HepG2 (cell line): Measurements from ENCODE around the gene TP73. TPM values are rescaled to one million over a fixed set of nuclear protein-coding genes. Genes with fewer than 3 reads are reported as not detected.
A peak's percentile ranks its signal among the peaks of the same experiment; 100 is the strongest.

ENCODE experiments used
- ATAC-seq: fragments of 200-7000 bp; cut with Tn5 transposase; 3 replicates; pipeline ENCODE4 v1.9.1; 2020; ENCODE audit warnings: mild to moderate bottlenecking, moderate library complexity
- BruUV-seq: library from RNA; stranded (reverse); fragments of 400-500 nt; replicated peaks from 2 replicates; lab custom pipeline; 2021; lab: Mats Ljungman, UMichigan
- CTCF ChIA-PET: fragments of 300-600 bp; formaldehyde crosslinking; extraction: SDS; loops from one replicate; lab custom pipeline; 2021; ENCODE audit warnings: low total read pairs, inconsistent platforms, low intra/inter-chr PET ratio; lab: Yijun Ruan, JAX
- POLR2A ChIA-PET: fragments of 350-600 bp; sonication (Branson Sonifier 250); formaldehyde crosslinking; loops from one replicate; lab custom pipeline; 2020; ENCODE audit warnings: antibody characterized with exemption, inconsistent platforms; lab: Yijun Ruan, JAX
- DNase-seq: peaks from one replicate; pipeline ENCODE4 v3.0.0-alpha.2; 2015; ENCODE audit warnings: low spot score
- FAIRE-seq: peaks from 3 replicates; lab custom pipeline; 2011; peaks lifted over from hg19 to GRCh38; lab: Jason Lieb, UNC
- H2AFZ ChIP-seq: one replicate; pipeline ENCODE4 v1.6.1; 2011; ENCODE audit warnings: low read length, inconsistent platforms
- H3K27ac ChIP-seq: fragments of 300-600 bp; 3 replicates; pipeline ENCODE4 v1.8.0; 2011; ENCODE audit warnings: mixed run types, mild to moderate bottlenecking, mixed read lengths, low read length, inconsistent platforms; ENCODE audit not compliant: insufficient read depth; ENCODE audit errors: extremely low read length
- H3K27me3 ChIP-seq, 2 experiments: fragments of 200-600 bp in 1 of 2; 2 replicates in 1 of 2; 3 replicates in 1 of 2; pipeline versions ENCODE4 v1.6.0 to v1.8.0; 2011; ENCODE audit warnings: low read length in 2 of 2, mild to moderate bottlenecking in 2 of 2, moderate library complexity in 2 of 2, inconsistent platforms in 1 of 2; ENCODE audit not compliant: insufficient read depth in 2 of 2, control insufficient read depth in 1 of 2
- H3K36me3 ChIP-seq, 2 experiments: fragments of 200-600 bp in 1 of 2; replicated peaks in 1 of 2; 2 replicates in 1 of 2; 3 replicates in 1 of 2; pipeline versions ENCODE4 v1.5.1 to v1.8.0; 2011; ENCODE audit warnings: low read length in 2 of 2, inconsistent platforms in 1 of 2; ENCODE audit not compliant: insufficient read depth in 2 of 2, control insufficient read depth in 1 of 2
- H3K4me1 ChIP-seq: 2 replicates; pipeline ENCODE4 v1.5.1; 2012; ENCODE audit warnings: low read length, inconsistent platforms; ENCODE audit not compliant: insufficient read depth
- H3K4me2 ChIP-seq: 2 replicates; pipeline ENCODE4 v1.6.0; 2011; ENCODE audit warnings: low read depth, low read length, inconsistent platforms
- H3K4me3 ChIP-seq, 3 experiments: fragments of 200-600 bp in 1 of 3; sonication (generic), shearing (Covaris generic) in 1 of 3; replicated peaks in 1 of 3; 2 replicates each; pipeline ENCODE4 v1.5.1; 2011 to 2016; ENCODE audit warnings: low read length in 3 of 3, inconsistent platforms in 2 of 3, low read depth in 2 of 3, mild to moderate bottlenecking in 2 of 3, control low read depth in 1 of 3, mixed read lengths in 1 of 3; ENCODE audit not compliant: insufficient read depth in 1 of 3
- H3K79me2 ChIP-seq: one replicate; pipeline ENCODE4 v1.6.1; 2011; ENCODE audit warnings: low read length, inconsistent platforms; ENCODE audit not compliant: insufficient read depth
- H3K9ac ChIP-seq: 2 replicates; pipeline ENCODE4 v1.6.0; 2011; ENCODE audit warnings: mild to moderate bottlenecking, low read depth, low read length, inconsistent platforms; ENCODE audit not compliant: insufficient read depth
- H3K9me3 ChIP-seq: 2 replicates; pipeline ENCODE4 v1.5.1; 2012; ENCODE audit warnings: mild to moderate bottlenecking, low read length
- H4K20me1 ChIP-seq: 2 replicates; pipeline ENCODE4 v1.6.0; 2011; ENCODE audit warnings: inconsistent platforms, mild to moderate bottlenecking, low read length, moderate library complexity; ENCODE audit not compliant: insufficient read depth
- CHCHD3 ChIP-seq: sonication (generic); formaldehyde crosslinking; IDR thresholded peaks from 2 replicates; pipeline ENCODE4 v1.8.0; 2022; ENCODE audit warnings: mild to moderate bottlenecking, missing genetic modification reagents, moderate library complexity
- HHEX ChIP-seq: IDR thresholded peaks from 2 replicates; pipeline ENCODE4 v1.6.1; 2016; ENCODE audit warnings: control low read depth
- HNF1A ChIP-seq, 2 experiments: sonication (generic) in 1 of 2; formaldehyde crosslinking in 1 of 2; IDR thresholded peaks; 2 replicates each; pipeline versions ENCODE4 v1.4.0 to v1.6.1; 2016 to 2020; ENCODE audit warnings: borderline replicate concordance in 1 of 2, low read depth in 1 of 2, mild to moderate bottlenecking in 1 of 2, missing genetic modification reagents in 1 of 2
- ISL2 ChIP-seq: sonication (generic); formaldehyde crosslinking; IDR thresholded peaks from 2 replicates; pipeline ENCODE4 v1.5.0; 2020; ENCODE audit warnings: missing genetic modification reagents
- JUNB ChIP-seq: sonication (generic); formaldehyde crosslinking; IDR thresholded peaks from 2 replicates; pipeline ENCODE4 v1.8.0; 2022; ENCODE audit warnings: missing genetic modification reagents, mild to moderate bottlenecking, borderline replicate concordance
- MIER2 ChIP-seq: IDR thresholded peaks from 2 replicates; pipeline ENCODE4 v1.6.1; 2016; ENCODE audit warnings: missing biosample characterization, missing genetic modification reagents
- PITX1 ChIP-seq: sonication (generic); formaldehyde crosslinking; IDR thresholded peaks from 2 replicates; pipeline ENCODE4 v1.5.1; 2020; ENCODE audit warnings: mild to moderate bottlenecking, missing genetic modification reagents
- TFDP2 ChIP-seq: sonication (generic); formaldehyde crosslinking; IDR thresholded peaks from 2 replicates; pipeline ENCODE4 v1.4.0; 2020; ENCODE audit warnings: missing genetic modification reagents
- TMF1 ChIP-seq: sonication (generic); formaldehyde crosslinking; IDR thresholded peaks from 2 replicates; pipeline ENCODE4 v1.8.1; 2022; ENCODE audit warnings: low read depth, missing genetic modification reagents
- ZNF230 ChIP-seq: sonication (generic); formaldehyde crosslinking; IDR thresholded peaks from 2 replicates; pipeline ENCODE4 v1.4.0; 2020; ENCODE audit warnings: mild to moderate bottlenecking, missing genetic modification reagents
- ZNF510 ChIP-seq: sonication (generic); formaldehyde crosslinking; IDR thresholded peaks from 2 replicates; pipeline ENCODE4 v1.4.0; 2020; ENCODE audit warnings: low read depth, mild to moderate bottlenecking, missing genetic modification reagents
- ZNF562 ChIP-seq: sonication (generic); formaldehyde crosslinking; IDR thresholded peaks from 2 replicates; pipeline ENCODE4 v1.8.0; 2022; ENCODE audit warnings: missing genetic modification reagents, borderline replicate concordance
- ZNF776 ChIP-seq: sonication (generic); formaldehyde crosslinking; IDR thresholded peaks from 2 replicates; pipeline ENCODE4 v1.4.0; 2020; ENCODE audit warnings: mild to moderate bottlenecking, missing genetic modification reagents
- WGBS: methylation state at CpG from one replicate; pipeline ENCODE4 v1.1.6; 2017; ENCODE audit warnings: low lambda C conversion rate; 5-methylcytosine and 5-hydroxymethylcytosine counted together
- in situ Hi-C: cut with HindIII; loops from 2 replicates; pipeline ENCODE4 v1.10.0; 2017; ENCODE audit warnings: low pct_unique_long_range_greater_than_20kb; ENCODE audit not compliant: extremely low pct_ligation_motif_present
- intact Hi-C: fragments of 100-400 bp; cut with micrococcal nuclease; formaldehyde crosslinking; loops from one replicate; pipeline ENCODE4 v1.10.0; 2022; ENCODE audit not compliant: unreplicated experiment
- polyA plus RNA-seq, 8 experiments: library from polyadenylated mRNA; depleted of rRNA in 3 of 8; stranded (reverse) in 7 of 8; unstranded in 1 of 8; fragments of >200 nt; fragmentation: Illumina TruSeq in 4 of 8; extraction: Trizol in 4 of 8; gene quantifications; 2 replicates each; pipeline versions ENCODE4 v1.2.1 to v1.2.3, GENCODE V29; 2011 to 2016; ENCODE audit warnings: low read depth in 4 of 8, missing spikeins in 1 of 8, mixed read lengths in 1 of 8; ENCODE audit not compliant: insufficient read depth in 1 of 8
- total RNA-seq, 5 experiments: library from RNA; depleted of rRNA; stranded (reverse); fragments of >200 nt; fragmentation: Illumina TruSeq; extraction: Trizol; gene quantifications; 2 replicates each; pipeline ENCODE4 v1.2.3, GENCODE V29; 2016; ENCODE audit warnings: low read depth in 1 of 5
- TF ChIP-seq, protein P1 (sequence below): sonication (generic); formaldehyde crosslinking; conservative IDR thresholded peaks from 2 replicates; pipeline ENCODE4 v1.4.0; 2020; ENCODE audit warnings: missing genetic modification reagents

Gene TP73
- total and polyA plus RNA-seq, 2 of the 13 experiments (the other 11 are each of a cell fraction or from before 2014, with no cell fraction given), result 0.49 to 1.1 TPM

DNA sequence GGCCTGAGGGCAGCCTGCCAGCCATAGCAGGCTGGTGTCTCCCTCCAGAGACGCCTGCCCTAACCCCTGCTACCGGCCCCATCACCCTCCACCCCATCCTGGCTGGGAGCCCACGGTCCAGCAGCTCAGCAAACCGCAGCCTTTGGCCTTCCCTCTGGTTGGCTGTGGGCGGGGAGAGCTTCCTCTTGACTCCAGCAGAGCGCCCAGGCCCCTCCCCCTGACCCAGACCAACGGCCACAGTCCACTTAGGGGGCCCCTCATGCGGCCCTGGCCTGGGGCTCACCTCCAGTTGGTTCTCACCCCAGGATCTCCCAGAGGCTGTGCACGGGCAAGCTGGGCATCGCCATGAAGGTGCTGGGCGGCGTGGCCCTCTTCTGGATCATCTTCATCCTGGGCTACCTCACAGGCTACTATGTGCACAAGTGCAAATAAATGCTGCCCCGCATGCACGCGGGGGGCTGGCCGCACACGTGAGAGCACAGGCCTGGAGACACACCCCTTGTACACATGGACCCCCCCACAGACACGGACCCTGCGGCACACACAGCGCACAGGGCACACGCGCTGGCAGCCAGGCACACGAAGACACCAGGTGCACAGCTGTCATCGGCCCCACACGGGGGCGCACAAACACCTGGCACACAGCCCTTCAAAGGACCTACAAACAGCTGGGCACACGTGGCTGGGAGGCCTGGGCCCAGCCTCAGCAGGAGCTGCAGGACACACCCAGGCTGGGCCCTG lies 123.3 kb downstream of the TP73 start:
- intact Hi-C loops (loop anchor here (1.0 to 10.0 kb wide), 2 partner anchors 21 to 129 kb away; partner anchors contain the start of genes C1orf174 and LRRC47), in situ Hi-C loops (no loop called here)
- CTCF ChIA-PET, result interaction anchor here (0.8 kb wide), 1 partner anchor 10 kb away, joined by 3 read pairs; no protein-coding TSS in a partner anchor
- Histone ChIP-seq H3K9ac (peak overlapping the region; percentile 66), H3K4me1 (peaks cover 54% of the 10 kb centered on the region), H4K20me1 (no peaks in the 10 kb centered on the region), H3K36me3 (peaks cover 3 to 8% of the 10 kb centered on the region in 2 experiments; a peak in 3 of 5 replicates), H3K9me3 (no peaks in the 10 kb centered on the region), H3K4me3 (peak overlapping the region in 2 of 3 experiments; percentile 89 to 90; a peak in 5 of 6 replicates), H3K4me2 (peak overlapping the region; percentile 93), H3K27ac (peak overlapping the region; percentile 86), H3K79me2 (peaks cover 18% of the 10 kb centered on the region), H2AFZ (no peak overlapping the region), H3K27me3 (no peaks in the 10 kb centered on the region)
- peak; percentile 62 for ATAC-seq
- BruUV-seq, result no TSS peak
- FAIRE-seq, result peak; percentile 67
- POLR2A ChIA-PET, result interaction anchor here (0.7 to 1.6 kb wide), 14 partner anchors 9 to 319 kb away, joined by 3 to 20 read pairs (median 3); partner anchors contain the start of genes CCDC27, CEP104, DFFB and LRRC47
- no CpG with 5 or more reads among the region's 27 CpGs for WGBS
- DNase-seq, result peak; percentile 94
- TF ChIP-seq HHEX (CRISPR knock-in tag), result no peak
- TF ChIP-seq ZNF776 (CRISPR knock-in tag), result peak; percentile 67; the same call in 1 of the 2 replicates
- 0 out of 2 replicates have a peak, but pooled peaks have one; percentile 33 for TF ChIP-seq MIER2 (CRISPR knock-in tag)
- TF ChIP-seq ISL2 (CRISPR knock-in tag), result peak; percentile 41; the same call in 1 of the 2 replicates
- TF ChIP-seq HNF1A (IDR thresholded peaks at IDR 0.05; ENCODE audit: low read depth), result 0 out of 2 replicates have a peak, but pooled peaks have one; percentile 10
- peak; percentile 45; the same call in 1 of the 2 replicates for TF ChIP-seq HNF1A (CRISPR knock-in tag; IDR thresholded peaks at IDR 0.05; ENCODE audit: borderline replicate concordance)
- peak; percentile 64; the same call in 1 of the 2 replicates for TF ChIP-seq JUNB (CRISPR knock-in tag)
- no peak for TF ChIP-seq ZNF562 (CRISPR knock-in tag)
- peak; percentile 73; the same call in 1 of the 2 replicates for TF ChIP-seq ZNF230 (CRISPR knock-in tag)
- TF ChIP-seq, protein P1, sequence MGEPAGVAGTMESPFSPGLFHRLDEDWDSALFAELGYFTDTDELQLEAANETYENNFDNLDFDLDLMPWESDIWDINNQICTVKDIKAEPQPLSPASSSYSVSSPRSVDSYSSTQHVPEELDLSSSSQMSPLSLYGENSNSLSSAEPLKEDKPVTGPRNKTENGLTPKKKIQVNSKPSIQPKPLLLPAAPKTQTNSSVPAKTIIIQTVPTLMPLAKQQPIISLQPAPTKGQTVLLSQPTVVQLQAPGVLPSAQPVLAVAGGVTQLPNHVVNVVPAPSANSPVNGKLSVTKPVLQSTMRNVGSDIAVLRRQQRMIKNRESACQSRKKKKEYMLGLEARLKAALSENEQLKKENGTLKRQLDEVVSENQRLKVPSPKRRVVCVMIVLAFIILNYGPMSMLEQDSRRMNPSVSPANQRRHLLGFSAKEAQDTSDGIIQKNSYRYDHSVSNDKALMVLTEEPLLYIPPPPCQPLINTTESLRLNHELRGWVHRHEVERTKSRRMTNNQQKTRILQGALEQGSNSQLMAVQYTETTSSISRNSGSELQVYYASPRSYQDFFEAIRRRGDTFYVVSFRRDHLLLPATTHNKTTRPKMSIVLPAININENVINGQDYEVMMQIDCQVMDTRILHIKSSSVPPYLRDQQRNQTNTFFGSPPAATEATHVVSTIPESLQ (CRISPR knock-in tag), result no peak; the same call in 1 of the 2 replicates
- no peak for TF ChIP-seq CHCHD3 (CRISPR knock-in tag)
- TF ChIP-seq ZNF510 (CRISPR knock-in tag), result peak; percentile 75; the same call in 1 of the 2 replicates
- peak; percentile 90 for TF ChIP-seq TMF1 (CRISPR knock-in tag)
- peak; percentile 63; the same call in 1 of the 2 replicates for TF ChIP-seq TFDP2 (CRISPR knock-in tag)
- TF ChIP-seq PITX1 (CRISPR knock-in tag), result no peak
